Activated CD4-positive, alpha-beta T cell treated with anti-CD3 and anti-CD28 coated beads, Interleukin-2, amount 50 U/mL, for 16 hours (primary cell): Measurements from ENCODE around the gene RFNG.

Experiments
- DNase-seq: peaks from one replicate; pipeline ENCODE4 v3.0.0-alpha.2; 2020

The RFNG gene, protein sequence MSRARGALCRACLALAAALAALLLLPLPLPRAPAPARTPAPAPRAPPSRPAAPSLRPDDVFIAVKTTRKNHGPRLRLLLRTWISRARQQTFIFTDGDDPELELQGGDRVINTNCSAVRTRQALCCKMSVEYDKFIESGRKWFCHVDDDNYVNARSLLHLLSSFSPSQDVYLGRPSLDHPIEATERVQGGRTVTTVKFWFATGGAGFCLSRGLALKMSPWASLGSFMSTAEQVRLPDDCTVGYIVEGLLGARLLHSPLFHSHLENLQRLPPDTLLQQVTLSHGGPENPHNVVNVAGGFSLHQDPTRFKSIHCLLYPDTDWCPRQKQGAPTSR

DNA sequence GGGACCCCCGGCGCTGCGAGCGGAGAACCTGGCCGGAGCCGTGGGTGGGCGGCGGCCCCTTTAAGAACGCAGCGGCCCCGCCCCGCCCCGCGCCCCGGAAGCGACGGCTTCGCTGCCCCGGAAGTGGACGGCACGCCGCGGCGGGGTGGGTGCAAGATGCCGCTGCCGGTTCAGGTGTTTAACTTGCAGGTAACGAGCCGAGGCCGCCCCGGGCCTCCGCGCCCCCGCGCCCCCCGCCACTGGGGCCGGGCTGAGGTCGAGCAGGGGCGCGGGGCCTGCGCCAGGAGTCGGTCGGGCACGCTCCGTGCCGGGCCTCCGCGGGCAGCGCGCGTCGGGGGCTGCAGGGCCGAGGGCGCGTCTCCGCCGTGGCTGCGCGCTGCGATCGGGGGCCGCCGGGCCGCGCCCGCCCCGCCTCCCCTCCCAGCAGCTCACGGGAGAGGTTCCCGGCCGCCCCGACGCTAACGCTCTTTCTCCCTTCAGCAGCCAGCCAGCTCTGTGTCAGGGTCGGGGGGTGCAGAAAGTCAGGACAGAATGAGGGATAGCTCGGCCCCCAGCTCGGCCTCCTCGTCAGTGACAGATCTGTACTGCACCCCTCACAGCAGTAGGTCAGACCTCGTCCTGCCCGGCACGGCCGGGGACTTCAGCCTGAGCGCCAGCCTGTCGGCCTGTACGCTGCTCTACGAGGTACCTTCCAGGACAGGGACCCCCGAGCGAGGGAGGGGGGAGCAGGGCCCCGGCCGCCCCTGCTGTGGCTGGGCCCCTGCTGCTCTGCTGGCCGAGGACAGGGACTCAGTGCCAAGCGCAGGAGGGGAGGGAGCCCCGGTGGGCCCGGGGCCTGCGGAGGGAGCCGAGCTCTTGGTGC, at the start of gene RFNG, which contains the start of gene GPS1:
TSS of gene RFNG (minus strand) at position 36 of the 862 bp plus-strand sequence. CDS start 45 bp downstream, outside the sequence.
TSS of gene GPS1 (plus strand) at position 123 of the 862 bp plus-strand sequence. CDS start at position 157, 34 bp downstream.
- peak; percentile 76 for DNase-seq

DNA sequence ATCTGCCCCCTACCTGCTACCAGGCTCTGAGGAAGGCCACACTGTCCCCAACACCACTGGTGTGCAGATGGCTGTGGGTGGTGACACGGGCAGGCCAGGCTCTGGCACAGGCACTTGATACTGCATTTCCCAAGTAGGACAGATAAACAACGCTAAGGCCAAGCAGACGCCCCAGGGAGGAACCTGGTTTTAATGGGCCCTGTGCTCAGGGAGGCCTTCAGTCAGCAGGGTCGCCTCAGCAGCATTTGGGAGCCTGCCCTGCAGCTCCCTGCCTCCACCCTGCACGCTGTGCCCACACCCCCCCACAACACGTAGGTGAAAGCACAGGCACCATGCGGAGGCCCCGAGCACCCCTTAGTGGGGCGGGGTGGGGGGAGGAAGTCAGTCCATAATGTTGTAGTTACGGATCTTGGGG, 49.7 kb upstream of the RFNG start:
- no peak for DNase-seq

DNA sequence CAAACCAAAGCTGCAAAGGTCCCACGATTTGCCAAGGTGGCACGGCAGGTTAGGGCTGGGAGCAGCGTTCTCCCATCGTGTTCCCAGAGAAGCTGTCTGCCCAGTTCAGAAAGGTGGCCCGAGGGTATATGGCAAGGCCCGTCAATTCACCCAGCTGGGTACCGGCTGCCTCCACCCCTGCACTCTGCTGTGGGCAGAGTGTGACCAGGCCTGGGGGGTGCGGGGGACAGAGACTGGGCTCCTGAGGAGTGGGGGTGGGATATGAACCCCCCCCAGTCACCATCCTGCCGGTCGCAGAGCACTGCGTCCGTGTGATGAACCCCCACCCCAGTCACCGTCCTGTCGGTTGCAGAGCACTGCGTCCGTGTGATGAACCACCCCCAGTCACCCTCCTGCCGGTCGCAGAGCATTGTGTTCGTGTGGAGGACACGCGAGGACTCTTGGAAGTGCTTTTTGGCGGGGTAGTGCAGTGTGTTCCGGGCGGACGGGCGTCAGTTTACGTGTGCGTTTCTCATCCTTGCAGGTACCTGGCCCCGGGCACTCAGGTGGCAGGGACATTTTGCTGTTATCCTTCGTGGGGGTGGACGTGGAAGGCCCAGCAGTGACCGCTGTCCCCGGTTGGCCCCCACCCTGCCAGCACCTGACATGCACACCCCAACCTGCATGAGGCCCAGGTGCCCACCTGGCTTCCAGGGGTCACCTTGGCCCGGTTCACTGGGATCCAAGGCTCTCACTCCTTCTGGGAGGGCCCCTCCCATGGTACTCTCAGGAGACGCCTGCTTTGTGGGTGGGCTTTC, 49.1 kb upstream of the RFNG start:
- no peak for DNase-seq

DNA sequence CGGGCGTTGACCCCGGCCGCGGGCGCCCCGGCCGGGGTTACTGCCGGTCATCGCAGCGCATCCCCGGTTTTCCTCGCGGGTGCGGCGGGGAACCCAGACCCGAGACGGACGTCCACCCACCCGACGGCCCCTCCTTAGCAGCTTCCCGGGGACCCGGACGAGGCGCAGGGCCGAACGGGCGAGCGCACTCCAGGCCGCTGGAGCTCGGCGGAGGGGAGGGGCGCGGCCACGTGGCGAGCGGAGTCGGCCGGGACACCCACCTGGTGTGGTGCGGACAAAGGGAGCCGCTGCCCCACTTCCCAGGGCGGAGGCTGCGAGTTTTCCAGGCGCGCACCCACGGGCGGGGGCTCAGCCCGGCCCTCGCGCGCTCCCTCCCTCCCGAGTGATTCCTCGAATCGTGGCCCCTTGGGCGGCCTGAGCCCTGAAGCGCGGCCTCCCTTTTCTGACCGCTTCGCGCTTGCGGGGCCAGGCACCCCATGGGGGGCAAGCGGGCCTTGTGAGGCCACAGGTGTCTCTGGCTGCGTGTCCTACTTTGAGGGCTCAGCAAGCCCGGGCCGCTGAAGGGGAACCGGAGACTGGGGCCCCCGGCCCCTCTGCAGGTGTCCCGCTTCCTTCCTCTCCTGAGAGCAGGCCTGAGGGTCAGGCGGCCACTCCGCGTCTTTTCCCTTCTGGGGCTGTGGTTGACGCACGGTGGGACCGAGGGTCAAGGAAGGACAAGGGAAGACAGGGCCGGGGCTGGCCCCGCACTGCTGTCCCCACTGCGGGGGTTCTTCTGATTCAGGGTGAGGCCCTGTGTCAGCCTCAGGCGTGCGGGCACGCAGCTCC, 47.5 kb upstream of the RFNG start:
- no peak for DNase-seq

DNA sequence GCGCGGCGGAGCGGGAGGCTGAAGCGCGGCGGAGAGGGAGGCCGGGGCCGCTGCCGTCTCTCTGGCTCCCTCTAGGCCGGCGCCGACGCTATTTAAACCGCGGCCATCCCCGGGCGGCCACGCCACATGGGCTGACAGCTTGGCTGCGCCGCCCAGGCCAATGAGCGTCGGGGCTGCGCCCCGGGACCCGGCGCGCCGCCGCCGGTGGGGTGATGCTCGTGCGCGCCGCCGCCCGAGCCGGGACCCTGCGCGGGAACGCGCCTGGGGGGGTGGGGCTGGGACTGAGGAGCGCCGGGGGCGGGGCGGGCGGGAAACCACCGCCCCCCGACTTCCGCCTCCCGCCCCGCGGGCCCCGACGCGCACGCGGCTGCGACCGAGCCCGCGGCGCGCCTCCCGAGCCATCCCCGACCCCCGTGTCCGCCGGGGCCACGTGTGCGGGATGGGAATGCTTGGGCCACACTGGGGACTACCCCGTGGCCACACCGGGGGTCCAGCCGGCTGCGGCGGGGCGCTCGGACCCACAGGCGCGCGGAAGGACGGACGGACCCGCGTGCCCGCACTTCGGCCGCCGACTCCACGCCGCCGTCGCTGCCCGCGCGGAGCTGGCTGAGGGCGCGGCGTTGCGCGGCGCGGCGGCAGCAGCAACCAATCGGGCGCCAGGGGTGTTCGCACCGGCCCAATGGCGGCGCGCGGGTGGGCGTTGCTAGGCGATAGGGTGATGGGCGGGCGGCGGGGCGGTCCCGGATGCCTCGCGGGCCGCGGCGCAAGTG, 46.7 kb upstream of the RFNG start, which contains the start of gene FASN:
TSS of gene FASN (minus strand) at position 68 of the 770 bp plus-strand sequence. CDS start 1,791 bp downstream, outside the sequence.
- DNase-seq, result peak; percentile 97

DNA sequence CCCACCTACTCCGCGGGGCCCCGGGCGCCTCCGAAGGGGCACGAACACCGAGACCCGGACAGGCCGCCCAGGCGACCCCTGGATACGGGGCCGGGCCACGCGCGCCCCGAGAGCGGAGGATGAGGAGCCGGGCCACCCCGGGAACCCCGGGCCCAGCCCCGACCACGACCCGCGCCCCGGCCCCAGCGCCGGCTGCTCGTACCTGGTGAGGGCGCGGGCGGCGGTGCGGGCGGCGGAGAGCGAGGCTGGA, 46.2 kb upstream of the RFNG start:
- no peak for DNase-seq

DNA sequence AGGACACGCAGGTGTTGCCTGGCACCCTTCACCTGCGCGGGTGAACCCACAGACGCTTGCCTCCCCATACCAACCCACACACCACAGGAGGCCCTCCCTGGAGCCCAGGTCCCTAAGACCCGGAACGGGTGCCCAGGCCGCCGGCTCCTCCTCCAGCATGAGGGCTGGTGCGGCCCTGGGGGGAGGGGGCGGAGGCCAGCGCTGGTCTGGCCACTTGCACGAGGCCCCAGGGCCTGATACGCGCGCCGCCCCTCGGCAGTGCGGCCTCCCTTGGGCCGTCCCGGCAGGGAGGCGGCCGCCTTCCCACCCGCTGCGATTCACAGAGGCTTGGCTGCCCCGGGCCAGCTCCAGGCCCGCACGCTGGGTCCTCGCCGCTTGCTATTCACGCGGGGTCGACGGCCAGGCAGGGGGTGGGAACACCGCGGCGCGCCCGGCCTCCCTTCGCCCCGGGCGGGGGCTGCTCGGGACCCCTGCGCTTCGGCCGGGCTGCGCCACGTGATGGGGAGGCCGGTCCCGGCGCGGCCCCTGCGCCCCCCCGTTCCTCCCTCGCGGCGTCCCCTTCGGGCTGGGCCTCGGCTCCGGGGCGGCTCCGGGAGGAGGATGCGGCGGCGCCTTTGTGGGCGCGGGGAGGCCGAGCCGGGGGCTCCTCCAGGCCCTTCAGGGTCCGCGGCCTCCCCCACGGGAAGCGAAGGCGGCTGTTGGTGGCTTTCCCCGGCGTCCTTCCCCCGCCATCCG, 45.7 kb upstream of the RFNG start:
- DNase-seq, result peak; percentile 30

DNA sequence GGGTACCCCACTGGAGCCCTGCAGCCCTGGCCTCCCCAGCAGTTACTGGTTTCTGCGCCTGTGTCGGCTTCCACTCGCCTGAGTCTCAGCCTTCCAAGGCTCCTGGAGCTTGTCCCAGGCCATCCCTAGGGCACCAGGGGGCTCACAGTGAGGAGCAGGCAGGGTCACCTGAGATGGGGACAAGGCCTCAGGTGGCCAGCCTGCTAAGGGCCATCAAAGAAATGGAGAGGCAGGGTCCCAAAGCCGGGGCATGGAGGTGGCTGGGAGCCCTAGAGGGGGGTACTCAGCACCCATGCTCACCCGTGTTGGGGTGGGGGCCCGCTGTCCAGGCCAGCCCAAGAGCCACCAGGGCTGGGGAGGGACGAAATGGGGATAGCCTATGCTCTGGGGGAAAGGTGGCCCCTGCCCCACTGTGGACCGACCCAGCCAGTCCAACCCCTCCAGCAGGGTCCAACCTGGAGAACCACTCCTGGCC, 45.1 kb upstream of the RFNG start:
- DNase-seq, result no peak

DNA sequence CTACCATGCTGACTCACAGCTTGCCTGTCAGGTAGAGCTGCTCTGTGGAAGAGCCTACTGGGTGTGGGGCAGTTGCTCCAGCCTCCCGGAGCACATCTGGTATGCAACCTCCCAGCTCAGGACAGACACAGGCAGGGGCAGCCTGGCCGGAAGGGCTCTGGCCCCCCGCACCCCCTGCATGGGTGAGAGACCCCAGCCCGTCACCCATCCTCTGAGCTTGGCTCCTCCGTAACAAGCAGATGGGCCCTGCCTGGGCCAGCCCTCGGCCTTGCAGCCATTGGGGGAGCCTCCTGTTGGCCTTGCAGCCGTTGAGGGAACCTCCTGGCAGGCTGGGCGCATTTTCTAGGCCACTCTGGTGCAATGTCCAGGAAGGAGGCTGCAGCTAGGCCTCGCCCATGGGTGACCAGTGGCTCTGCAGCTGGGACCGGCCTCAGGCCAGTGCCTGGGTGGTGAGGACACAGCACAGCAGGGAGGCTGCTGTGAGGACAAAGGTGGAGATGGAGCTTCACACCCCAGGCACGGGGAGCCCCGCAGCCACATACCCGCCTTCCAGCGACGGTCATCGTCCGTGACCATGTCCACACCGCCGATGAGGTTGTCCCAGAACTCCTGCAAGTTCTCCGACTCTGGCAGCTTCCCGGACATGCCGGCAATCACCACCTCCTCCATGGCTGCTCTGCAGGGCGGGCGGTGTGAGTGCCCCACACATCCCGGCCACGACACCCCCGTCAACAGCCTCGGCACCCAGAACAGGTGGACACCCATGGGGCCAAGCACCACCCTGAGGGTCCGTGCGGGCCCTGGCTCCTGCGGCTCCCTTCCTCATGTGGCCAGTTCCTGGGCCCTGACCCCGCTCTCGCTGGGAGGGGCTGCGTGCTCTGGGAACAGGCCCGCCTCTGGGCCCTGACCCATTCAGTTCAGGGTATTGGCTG, 44.4 kb upstream of the RFNG start:
- no peak for DNase-seq

DNA sequence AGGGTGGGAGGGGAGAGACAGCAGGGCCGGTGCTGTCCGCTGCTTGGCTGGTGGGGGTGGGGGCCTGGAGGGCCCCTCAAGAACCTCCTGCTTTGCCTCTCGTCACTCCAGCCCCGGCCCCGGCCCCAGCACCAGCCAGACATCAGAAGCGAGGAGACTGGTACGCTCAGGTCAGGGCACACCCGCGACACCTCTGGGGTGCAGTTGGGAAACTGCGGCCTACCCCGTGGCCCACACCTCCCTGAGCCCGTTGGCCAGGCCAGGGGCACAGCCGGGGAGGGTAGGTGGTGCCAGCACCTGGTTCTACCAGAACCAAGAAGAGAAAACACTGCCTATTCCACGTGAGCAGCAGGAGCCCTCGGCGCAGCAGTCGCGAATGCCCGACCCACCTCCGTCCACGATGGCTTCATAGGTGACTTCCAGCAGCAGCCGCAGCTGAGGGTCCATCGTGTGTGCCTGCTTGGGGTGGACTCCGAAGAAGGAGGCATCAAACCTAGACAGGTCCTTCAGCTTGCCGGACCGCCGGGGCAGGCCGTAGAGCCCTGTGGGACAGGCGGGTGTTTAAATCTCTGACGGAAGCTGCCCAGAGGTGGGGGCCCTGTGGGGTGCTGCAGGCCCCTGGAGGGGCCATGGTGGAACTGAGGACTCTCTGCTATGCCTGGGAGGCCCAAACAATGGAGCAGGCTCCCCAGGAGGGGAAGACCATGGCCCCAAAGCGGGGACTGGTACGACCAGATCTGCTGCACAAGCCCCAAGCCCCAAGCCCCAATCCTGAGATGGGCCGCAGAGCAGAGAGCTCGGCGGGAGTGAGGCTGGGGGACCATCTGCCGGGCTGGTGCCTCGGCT, 43.5 kb upstream of the RFNG start:
- no peak for DNase-seq

DNA sequence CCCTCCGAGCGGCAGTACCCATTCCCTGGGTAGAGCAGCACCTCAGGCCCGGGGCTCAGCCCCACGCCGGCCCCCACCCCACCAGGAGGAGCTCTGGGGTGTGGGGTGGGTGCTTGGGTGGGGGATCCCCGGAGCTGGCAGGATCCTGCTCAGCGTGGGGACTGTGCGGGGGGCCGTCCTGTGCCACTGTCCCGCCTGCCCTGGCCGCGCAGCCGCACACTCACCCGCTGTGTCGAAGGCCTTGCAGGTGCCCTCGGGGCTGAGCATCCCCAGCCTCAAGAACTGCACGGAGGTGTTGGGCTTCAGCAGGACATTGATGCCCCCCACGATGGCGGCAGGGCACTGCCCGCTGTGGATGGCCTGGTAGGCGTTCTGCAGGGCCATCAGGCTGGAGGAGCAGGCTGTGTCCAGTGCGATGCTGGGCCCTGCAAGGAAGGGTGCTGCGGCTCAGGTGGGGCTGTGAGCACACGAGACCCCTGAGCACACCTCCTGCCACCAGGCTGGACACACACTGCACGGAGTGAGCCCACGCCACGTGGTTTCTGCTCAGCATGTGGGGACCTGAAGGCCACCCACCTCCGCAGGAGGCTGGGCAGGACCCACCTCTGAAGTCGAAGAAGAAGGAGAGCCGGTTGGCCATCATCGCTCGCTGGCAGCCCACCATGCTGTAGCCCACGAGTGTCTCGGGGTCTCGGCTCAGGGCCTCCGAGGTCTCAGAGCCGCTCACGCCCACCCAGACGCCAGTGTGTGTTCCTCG, 41.6 kb upstream of the RFNG start:
- DNase-seq, result no peak

DNA sequence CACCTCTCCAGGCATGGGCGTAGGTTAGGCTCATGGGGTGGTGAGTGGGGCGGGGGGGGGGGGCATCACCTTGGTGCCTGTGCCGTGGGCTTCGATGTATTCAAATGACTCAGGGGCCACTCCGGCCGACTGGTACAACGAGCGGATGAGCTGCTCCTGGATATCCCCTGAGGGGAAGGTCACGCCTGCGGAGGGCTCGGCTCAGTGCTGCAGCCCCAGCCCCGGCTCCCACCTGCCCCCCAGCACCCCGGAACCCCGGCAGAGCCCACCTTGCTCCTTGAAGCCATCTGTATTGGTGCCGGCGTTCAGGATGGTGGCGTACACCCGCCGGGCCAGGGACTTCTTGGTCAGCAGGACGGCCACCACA, 41.0 kb upstream of the RFNG start:
- no peak for DNase-seq

DNA sequence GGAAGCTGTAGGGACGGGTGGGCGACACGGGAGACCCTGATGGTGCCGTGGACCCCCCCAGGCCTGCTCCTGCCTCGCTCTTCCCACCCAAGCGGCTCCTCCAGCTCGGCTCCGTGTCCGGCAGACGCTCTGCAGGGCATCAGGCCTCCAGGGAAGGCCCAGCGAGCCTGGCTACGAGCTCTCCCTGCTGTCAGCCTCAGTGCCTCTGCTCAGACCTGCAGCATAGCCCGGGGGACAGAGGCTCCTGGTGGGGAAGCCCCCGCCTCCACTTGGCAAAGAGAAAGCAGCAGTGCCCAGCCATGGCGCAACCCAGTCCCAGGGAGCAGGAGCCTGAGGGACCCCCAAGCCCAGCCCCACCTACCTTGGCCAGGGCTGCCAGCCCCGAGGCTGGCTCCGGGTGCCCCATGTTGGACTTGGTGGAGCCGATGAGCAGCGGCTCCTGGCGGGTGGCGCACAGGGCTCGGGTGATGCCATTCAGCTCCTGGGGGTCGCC, 40.5 kb upstream of the RFNG start:
- no peak for DNase-seq

DNA sequence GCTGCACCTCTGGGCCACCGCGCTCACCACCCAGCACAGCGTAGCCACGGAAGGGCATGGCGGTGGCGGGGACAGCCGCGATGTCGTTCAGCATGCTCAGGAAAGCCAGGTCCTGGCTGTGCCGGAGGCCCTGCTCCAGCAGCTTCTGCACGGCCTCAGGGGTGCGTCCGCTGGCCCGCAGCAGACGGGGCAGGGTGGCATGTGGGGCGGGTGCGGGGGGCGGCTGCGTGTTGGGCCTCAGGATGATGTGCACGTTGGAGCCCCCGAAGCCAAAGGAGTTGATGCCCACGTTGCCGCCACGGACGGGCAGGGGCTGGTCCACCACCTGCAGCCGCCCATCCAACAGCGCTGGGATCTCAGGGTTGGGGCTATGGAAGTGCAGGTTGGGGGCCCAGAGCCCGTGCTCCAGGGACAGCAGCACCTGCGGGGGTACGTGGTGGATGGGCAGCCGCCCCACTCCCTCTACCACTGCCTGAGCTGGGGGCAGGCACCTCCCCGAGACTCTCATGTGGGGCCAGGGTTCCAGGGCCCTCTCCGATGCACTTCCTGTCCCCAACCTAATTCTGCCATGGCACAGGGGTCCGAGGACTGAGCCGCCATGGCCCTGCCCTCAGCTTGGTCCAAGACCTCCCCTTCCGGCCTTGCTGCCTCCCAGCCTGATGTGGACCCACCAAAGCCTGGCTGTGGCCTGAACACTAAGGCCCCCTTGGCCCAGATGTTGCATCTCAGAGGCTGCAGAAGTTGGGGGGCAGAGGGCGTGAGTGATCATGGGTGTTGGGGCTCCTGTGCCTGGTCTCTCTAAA, 39.9 kb upstream of the RFNG start:
- DNase-seq, result no peak

DNA sequence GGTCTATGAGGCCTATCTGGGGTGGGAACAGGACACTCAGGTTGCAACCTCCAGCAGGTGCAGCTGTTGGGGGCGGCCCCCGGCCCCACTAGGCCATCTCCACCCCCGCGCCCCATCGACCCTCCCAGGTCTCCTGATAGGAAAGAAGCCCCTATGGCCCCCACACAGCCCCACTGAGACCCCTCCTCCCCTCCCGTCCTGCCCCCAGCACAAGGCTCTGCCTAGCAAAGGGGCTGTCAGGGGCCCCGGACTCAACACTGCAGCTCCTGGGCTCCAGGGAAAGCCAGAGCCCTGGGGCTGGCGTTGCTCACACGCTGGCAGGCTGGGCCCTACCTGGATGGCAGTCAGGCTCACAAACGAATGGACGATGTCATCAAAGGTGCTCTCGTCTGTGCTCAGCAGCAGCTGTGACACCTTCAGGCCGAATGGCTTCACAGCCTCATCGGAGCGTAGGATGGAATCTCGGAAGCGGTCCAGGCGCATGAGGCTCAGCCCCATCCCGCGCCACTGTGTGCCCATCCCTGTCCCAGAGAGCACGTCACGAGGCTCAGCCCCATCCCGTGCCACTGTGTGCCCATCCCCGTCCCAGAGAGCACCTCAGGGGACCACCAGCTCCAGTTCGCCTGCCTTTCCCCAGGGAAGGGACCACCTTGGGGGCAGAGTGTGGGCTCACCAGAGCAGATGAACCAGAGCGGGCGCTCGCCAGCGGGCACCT, 39.1 kb upstream of the RFNG start:
- no peak for DNase-seq
